Measurements from ENCODE around the gene SRCIN1.
"Not testable (repeated sequence)": the region's sequence is repeated elsewhere in the genome, so short reads cannot be mapped to it uniquely, and the experiment has no call there.

The SRCIN1 gene

DNA sequence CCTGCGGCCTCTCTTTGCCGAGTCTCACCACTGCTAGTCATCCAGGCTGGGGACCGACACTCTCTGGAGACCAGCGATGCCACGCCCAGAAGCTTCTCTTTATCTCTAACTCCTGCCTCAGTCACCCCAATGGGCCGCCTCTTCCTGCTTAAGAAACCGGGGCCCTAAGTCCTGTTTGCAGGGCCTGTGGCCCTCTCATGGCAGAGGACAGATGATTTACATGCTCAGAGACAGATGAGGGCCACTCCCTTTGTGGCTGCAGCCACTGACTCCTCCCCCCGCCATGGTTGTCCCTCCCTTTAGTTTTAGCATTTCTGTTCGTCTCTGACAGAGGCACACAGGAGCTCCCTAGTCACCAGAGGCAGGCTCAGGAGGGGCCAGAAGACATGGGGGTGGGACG, 106.5 kb downstream of the SRCIN1 start:
- H3K79me2 ChIP-seq (ENCODE audit: control insufficient read depth, low read length); H3K27me3 ChIP-seq (ENCODE audit: control insufficient read depth, low read length); H3F3A ChIP-seq (ENCODE audit: control insufficient read depth, insufficient read depth); H4K20me1 ChIP-seq (ENCODE audit: control insufficient read depth, insufficient read depth, low read depth, low read length); H3K36me3 ChIP-seq (ENCODE audit: control insufficient read depth, low read length); H3K27ac ChIP-seq (ENCODE audit: low read depth, low read length); H3K9me3 ChIP-seq (ENCODE audit: control insufficient read depth, insufficient read depth, low read length); H3K9me2 ChIP-seq (replicated peaks; ENCODE audit: control insufficient read depth, low read length); H3K4me1 ChIP-seq (ENCODE audit: control insufficient read depth, low read length); H3K4me2 ChIP-seq (ENCODE audit: low read length); H3K4me3 ChIP-seq (ENCODE audit: low read length): not testable (repeated sequence)

DNA sequence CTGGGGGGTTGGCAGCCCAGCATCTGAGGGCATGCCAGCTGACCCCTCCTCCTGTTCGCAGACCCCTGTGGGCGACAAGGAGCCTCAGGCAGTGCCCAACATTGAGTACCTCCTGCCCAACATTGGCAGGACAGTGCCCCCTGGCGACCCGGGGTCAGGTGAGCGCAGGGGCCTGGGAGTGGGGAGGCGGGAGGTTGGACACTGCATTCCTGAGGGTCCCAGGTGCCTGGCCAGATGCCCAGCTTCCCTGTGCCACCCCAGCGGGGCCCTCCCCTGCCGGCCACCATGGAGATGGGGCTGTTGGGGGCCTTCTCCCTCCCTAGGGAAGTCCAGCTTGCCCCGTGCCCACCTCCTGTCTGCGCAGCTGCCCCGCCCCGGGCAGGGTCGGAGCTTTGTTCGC, 107.4 kb downstream of the SRCIN1 start:
- no peaks in the 10 kb centered on the region for H3K9me2 ChIP-seq (replicated peaks; ENCODE audit: control insufficient read depth, low read length)
- H3K27ac ChIP-seq (ENCODE audit: low read depth, low read length) = no peak overlapping the region
- no peaks in the 10 kb centered on the region for H3K27me3 ChIP-seq (ENCODE audit: control insufficient read depth, low read length)
- no peak overlapping the region for H3K4me2 ChIP-seq (ENCODE audit: low read length)
- H3K9me3 ChIP-seq (ENCODE audit: control insufficient read depth, insufficient read depth, low read length) = no peaks in the 10 kb centered on the region
- H3F3A ChIP-seq (ENCODE audit: control insufficient read depth, insufficient read depth) = no peaks in the 10 kb centered on the region
- TF ChIP-seq EZH2phosphoT487 (IDR thresholded peaks at IDR 0.05; ENCODE audit: borderline replicate concordance, low read length) = no peak
- TF ChIP-seq CTCF (IDR thresholded peaks at IDR 0.05; ENCODE audit: low read depth, low read length, poor library complexity, severe bottlenecking) = no peak
- no peak overlapping the region for H3K4me3 ChIP-seq (ENCODE audit: low read length)
- H3K79me2 ChIP-seq (ENCODE audit: control insufficient read depth, low read length) = no peaks in the 10 kb centered on the region
- H4K20me1 ChIP-seq (ENCODE audit: control insufficient read depth, insufficient read depth, low read depth, low read length) = no peaks in the 10 kb centered on the region
- H3K36me3 ChIP-seq (ENCODE audit: control insufficient read depth, low read length) = no peaks in the 10 kb centered on the region
- H3K4me1 ChIP-seq (ENCODE audit: control insufficient read depth, low read length) = no peaks in the 10 kb centered on the region

DNA sequence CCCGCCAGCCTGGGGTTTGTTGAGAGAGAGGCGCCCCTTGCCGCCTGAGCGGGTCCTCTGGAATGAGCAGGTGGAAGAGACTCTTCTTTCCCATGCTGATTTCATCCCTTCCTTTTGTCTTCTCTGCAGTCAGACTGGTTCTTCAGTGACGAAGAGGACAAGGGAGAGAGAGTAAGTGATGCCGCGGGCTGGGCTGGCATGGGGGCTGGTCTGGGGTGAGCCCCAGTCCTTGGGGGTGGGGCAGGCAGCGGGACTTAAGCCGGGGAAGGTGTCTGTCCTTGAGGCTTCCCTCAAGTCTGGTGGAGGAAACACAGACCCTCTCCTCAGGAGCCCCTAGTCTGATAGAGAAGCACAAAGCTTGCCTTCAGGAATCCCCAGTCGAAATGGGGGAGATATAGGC, 108.1 kb downstream of the SRCIN1 start:
- not testable (repeated sequence) for H3K4me3 ChIP-seq (ENCODE audit: low read length); H3K27ac ChIP-seq (ENCODE audit: low read depth, low read length); H3F3A ChIP-seq (ENCODE audit: control insufficient read depth, insufficient read depth); H3K9me3 ChIP-seq (ENCODE audit: control insufficient read depth, insufficient read depth, low read length); H3K4me1 ChIP-seq (ENCODE audit: control insufficient read depth, low read length); H3K27me3 ChIP-seq (ENCODE audit: control insufficient read depth, low read length); H3K79me2 ChIP-seq (ENCODE audit: control insufficient read depth, low read length); H3K4me2 ChIP-seq (ENCODE audit: low read length); H4K20me1 ChIP-seq (ENCODE audit: control insufficient read depth, insufficient read depth, low read depth, low read length); H3K9me2 ChIP-seq (replicated peaks; ENCODE audit: control insufficient read depth, low read length); H3K36me3 ChIP-seq (ENCODE audit: control insufficient read depth, low read length)

- not testable (repeated sequence) for H3K27ac ChIP-seq (ENCODE audit: low read depth, low read length); H3K79me2 ChIP-seq (ENCODE audit: control insufficient read depth, low read length); H3K27me3 ChIP-seq (ENCODE audit: control insufficient read depth, low read length); H4K20me1 ChIP-seq (ENCODE audit: control insufficient read depth, insufficient read depth, low read depth, low read length); H3K9me2 ChIP-seq (replicated peaks; ENCODE audit: control insufficient read depth, low read length); H3K36me3 ChIP-seq (ENCODE audit: control insufficient read depth, low read length); H3K4me2 ChIP-seq (ENCODE audit: low read length); H3K9me3 ChIP-seq (ENCODE audit: control insufficient read depth, insufficient read depth, low read length); H3K4me3 ChIP-seq (ENCODE audit: low read length); H3F3A ChIP-seq (ENCODE audit: control insufficient read depth, insufficient read depth); H3K4me1 ChIP-seq (ENCODE audit: control insufficient read depth, low read length)
These were observed 111.6 kb downstream of the SRCIN1 start for GRCh38 chr17:38494152-38494551.

GRCh38 chr17:38492067-38493040, 113.4 kb downstream of the SRCIN1 start:
- H3K27ac ChIP-seq (ENCODE audit: low read depth, low read length); H3F3A ChIP-seq (ENCODE audit: control insufficient read depth, insufficient read depth); H3K36me3 ChIP-seq (ENCODE audit: control insufficient read depth, low read length); H3K4me3 ChIP-seq (ENCODE audit: low read length); H3K4me2 ChIP-seq (ENCODE audit: low read length); H3K4me1 ChIP-seq (ENCODE audit: control insufficient read depth, low read length); H4K20me1 ChIP-seq (ENCODE audit: control insufficient read depth, insufficient read depth, low read depth, low read length); H3K27me3 ChIP-seq (ENCODE audit: control insufficient read depth, low read length); H3K9me2 ChIP-seq (replicated peaks; ENCODE audit: control insufficient read depth, low read length); H3K79me2 ChIP-seq (ENCODE audit: control insufficient read depth, low read length); H3K9me3 ChIP-seq (ENCODE audit: control insufficient read depth, insufficient read depth, low read length): not testable (repeated sequence)
- TF ChIP-seq CTCF (IDR thresholded peaks at IDR 0.05; ENCODE audit: low read depth, low read length, poor library complexity, severe bottlenecking) = peak; percentile 75

- H3K27ac ChIP-seq (ENCODE audit: low read depth, low read length); H3F3A ChIP-seq (ENCODE audit: control insufficient read depth, insufficient read depth); H3K36me3 ChIP-seq (ENCODE audit: control insufficient read depth, low read length); H3K27me3 ChIP-seq (ENCODE audit: control insufficient read depth, low read length); H4K20me1 ChIP-seq (ENCODE audit: control insufficient read depth, insufficient read depth, low read depth, low read length); H3K9me2 ChIP-seq (replicated peaks; ENCODE audit: control insufficient read depth, low read length); H3K4me2 ChIP-seq (ENCODE audit: low read length); H3K4me1 ChIP-seq (ENCODE audit: control insufficient read depth, low read length); H3K79me2 ChIP-seq (ENCODE audit: control insufficient read depth, low read length); H3K4me3 ChIP-seq (ENCODE audit: low read length); H3K9me3 ChIP-seq (ENCODE audit: control insufficient read depth, insufficient read depth, low read length): not testable (repeated sequence)
These were observed 114.2 kb downstream of the SRCIN1 start for GRCh38 chr17:38491346-38492066.

Measured in DOHH2 (cell line).